Peyer's patch (tissue), 4 donors: Measurements from ENCODE around the gene MGST2.

Source experiments
- POLR2A ChIP-seq, 2 donors: fragments of 450-650 bp; IDR thresholded peaks; one replicate each; pipeline ENCODE4 v1.5.1; 2017; ENCODE audit warnings: antibody characterized with exemption in 2 of 2, mild to moderate bottlenecking in 2 of 2, moderate library complexity in 2 of 2
- TF ChIP-seq, protein P1 (sequence below), 6 experiments: fragments of 450-650 bp in 4 of 6; fragments of 200-600 bp in 2 of 6; sonication (generic) in 1 of 6; IDR thresholded peaks; one replicate each; pipeline ENCODE4 v1.5.1; 2017 to 2019; ENCODE audit warnings: antibody characterized with exemption in 6 of 6, mild to moderate bottlenecking in 3 of 6, moderate library complexity in 1 of 6

- TF ChIP-seq, protein P1, sequence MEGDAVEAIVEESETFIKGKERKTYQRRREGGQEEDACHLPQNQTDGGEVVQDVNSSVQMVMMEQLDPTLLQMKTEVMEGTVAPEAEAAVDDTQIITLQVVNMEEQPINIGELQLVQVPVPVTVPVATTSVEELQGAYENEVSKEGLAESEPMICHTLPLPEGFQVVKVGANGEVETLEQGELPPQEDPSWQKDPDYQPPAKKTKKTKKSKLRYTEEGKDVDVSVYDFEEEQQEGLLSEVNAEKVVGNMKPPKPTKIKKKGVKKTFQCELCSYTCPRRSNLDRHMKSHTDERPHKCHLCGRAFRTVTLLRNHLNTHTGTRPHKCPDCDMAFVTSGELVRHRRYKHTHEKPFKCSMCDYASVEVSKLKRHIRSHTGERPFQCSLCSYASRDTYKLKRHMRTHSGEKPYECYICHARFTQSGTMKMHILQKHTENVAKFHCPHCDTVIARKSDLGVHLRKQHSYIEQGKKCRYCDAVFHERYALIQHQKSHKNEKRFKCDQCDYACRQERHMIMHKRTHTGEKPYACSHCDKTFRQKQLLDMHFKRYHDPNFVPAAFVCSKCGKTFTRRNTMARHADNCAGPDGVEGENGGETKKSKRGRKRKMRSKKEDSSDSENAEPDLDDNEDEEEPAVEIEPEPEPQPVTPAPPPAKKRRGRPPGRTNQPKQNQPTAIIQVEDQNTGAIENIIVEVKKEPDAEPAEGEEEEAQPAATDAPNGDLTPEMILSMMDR (IDR thresholded peaks at IDR 0.05) = no peak
- TF ChIP-seq POLR2A (IDR thresholded peaks at IDR 0.05) = no peak
Observed at GRCh38 chr4:139669335-139669734, 3.7 kb downstream of the MGST2 start.
